ENCODE results near the gene VPS9D1.
"Not testable (repeated sequence)": the region's sequence is repeated elsewhere in the genome, so short reads cannot be mapped to it uniquely, and the experiment has no call there.

VPS9D1 gene

DNA sequence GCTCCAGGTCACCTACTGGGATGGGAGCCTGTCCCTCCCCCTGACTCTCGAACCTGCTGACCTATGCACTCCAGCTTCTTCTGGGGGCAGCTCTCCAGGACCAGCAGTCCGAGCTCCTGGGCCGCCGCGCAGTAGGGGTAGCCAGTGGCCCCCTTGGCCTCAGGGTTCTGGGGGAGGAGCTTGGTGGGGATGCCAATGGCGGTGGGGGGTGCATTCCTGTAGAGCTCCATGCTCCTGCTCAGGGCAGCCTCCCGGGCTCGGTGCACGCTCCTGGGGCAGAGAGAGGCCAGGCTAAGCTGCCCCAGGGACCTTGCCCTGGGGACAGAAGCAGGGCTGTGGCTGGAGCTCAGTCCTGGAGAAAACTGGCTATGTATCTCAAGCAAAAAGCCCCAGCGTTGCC, 11.5 kb downstream of the VPS9D1 start:
- no peak for DNase-seq (ENCODE audit: low read depth)

DNA sequence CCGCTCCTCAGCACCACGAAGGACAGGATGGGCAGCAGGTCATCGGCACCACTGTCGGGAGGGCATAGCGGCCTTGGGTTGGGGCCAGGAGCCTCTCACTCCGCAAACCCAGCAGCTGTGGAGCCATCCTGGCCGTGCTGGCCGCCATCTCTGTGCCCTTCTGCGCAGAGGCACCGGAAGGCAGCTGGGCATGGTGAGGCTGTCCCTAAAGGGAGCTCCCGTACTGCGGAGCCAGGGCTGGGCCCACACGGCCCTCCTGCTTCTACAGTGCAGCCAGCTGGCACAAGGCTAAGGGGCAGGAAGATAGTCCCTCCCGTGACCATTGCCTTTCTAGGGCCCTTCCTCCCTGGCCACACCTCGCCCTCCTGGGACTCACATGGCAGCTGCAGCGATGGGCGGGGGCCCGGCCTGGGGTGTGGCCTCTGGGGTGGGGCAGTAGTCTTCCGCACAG, 12.2 kb downstream of the VPS9D1 start:
- no peak for DNase-seq (ENCODE audit: low read depth)

DNA sequence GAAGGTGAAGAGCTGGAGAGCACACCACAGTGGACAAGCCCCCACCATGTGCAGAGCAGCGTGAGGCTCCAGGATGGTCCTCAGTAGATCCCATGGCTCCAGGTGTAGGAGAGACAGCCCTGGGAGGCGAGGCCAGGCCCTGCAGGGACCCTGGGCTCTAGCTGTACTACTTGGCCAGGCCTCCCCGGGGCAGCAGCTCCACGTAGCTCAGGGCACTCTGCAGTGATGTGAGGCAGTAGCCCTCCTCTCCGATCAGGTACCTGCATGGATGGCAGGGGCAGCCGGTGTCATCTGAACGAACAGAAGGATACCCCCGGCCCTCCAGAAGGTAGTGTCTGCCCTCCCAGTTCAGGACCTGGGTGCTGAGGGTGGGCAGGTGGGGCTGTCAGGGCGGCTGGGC, 13.0 kb downstream of the VPS9D1 start:
- DNase-seq (ENCODE audit: low read depth) = no peak

DNA sequence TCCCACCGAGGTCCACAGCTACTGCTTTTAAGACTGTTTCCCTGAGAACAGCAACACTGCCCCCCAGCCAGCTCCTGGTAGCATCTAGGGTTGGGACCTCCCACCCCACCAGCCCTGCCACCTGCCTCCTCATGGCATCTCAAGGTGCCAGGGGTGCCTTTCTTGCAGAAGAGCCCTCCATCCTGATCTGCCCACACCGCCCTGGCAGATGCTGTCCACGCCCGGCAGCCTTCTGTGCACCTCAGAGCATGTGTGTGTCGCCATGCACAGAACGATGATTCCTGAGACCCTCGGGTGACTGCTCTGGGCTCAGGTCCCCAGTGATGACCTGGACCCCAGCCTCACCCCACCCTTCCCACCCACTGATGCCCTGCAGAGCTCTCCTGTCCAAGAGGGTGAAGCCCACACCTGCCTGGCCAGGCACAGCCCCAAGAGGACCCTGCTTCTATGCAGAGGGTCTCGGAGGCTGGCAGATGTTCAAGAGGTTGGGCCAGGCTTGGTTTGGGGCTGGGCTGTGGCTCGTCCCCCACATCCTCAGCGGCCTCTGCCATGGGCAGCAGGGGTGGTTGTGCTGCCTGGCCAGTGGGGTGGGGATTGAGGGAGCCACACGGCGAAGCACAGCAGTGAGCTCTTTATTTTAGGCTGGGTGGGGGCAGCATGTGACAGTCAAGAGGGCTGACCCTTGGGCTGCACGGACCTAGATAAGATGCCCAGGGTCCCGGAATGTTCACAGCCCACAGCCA, 14.0 kb downstream of the VPS9D1 start:
- no peak for DNase-seq (ENCODE audit: low read depth)

DNA sequence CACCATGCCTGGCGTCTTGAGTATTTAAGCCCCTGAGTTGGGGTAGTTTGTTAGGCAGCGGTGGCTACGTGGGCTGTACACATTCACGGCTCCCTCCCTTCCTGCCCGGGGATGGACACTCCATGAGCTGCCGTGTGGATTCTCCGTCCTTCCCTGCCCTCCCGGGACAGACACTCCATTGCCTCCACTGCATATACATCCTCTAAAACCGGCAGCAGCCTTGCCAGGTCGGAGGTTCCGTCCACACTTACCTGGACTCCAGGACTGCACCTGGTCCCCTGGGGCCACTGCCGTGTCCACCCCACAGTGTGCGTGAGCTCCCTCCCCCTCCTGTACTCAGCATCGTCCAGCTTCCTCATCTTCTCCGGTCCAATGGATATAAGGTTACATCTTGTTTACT, 15.7 kb downstream of the VPS9D1 start:
- DNase-seq (ENCODE audit: low read depth) = no peak

DNA sequence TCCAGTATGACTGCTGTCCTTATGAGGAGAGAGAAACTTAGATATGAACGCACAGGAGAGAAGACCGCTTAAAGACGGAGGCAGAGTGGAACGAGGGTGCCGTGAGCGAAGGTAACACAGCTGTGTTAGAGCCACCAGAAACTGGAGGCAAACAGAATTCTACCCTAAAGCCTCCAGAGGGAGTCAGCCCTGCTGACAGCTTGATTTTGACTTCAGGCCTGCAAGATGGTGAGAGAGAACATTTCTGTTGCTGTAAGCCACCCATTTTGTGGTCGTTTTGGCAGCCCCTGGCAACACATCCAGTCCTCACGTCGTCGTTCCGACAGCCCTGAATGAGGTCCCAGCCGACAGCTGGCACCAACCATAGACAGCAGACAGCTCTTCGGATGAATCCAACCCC, 16.4 kb downstream of the VPS9D1 start:
- no peak for DNase-seq (ENCODE audit: low read depth)

DNA sequence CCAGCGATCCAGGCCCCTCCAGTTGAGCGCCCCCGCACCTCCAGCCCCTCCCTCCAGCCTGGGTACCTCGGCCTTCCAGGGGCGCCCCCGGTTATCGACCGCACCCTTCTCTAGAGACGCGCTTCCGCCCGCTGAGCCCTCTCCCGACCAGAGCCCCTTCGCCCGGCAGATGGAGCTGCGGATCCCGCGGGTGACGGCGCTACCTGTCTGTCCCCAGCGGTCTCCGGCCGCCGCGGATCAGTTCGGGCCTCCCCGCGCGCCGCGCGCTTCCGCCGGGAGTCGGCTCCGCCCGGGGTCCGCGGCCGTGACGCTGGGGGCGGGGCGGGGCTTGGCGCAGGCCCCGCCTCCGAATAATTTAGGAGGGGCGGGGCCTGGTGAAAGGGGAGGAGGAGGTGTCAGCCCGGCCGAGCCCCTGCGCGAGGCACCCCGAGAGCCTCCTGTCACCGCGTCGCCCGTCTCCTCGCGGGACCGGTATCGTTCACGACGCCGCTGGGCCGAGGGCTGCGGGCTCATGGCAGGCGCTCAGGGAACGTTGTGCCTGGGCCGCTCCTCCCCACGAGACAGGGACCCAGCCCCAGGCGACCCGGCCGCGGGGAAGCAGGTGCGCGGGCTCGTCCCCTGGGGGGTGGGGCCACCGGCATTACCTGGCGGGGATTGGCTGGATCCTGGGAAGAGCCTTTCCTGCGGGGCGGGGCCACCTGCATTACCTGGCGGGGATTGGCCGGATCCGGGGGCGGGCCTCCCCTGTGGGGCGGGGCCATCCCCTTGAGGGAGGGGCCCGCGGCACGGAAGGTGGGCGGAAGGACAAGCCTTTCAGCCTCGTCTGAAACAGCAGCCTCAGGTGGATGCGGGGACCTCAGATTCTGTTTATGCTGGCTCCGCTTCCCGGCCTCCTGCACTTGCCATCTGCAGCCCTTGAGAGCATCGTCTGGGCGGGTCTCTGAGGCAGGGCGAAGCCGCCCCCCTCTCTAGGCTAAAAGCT, 19.0 kb downstream of the VPS9D1 start, which contains the start of gene SPATA2L:
Gene SPATA2L (minus strand): TSS at position 281 of the 982 bp plus-strand sequence. CDS start 473 bp downstream, outside the sequence.
- peak; percentile 96 for DNase-seq (ENCODE audit: low read depth)

DNA sequence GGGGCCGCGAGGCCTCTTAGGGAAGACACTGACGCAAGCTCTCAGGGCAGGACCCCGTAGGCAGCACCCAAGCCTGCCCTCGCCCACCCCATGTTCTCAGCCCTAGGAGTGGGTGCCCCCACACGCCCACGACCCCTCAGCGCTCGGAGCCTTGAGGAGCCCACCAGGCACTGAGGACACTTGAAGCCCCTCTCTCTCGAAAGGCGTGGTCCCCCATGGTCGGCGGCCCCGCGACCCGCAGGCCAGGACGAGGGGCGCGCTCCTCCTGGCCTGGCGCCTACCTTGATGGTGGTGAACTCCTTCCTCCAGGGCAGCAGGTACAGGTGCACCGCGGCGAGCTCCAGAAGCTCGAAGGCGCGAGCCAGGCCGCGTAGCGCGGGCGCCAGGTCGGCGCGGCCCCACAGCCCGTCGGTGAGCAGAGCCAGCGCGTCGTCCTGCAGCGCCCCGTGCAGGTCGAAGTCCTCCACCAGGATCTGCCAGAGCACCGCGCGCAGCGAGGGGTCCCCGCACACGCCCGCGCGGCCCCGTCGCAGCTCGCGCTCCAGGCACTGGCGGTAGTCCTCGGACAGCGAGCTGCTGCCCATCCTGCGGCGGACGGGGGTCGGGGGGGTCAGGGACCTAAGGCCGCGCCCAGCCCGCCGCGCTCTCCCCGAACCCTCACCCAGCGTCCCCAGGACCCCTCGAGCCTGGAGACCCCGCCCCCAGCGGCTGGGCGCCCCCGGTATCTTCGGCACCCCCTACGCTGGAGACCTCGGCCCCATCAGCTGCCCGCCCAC, 19.9 kb downstream of the VPS9D1 start:
- no peak for DNase-seq (ENCODE audit: low read depth)

DNA sequence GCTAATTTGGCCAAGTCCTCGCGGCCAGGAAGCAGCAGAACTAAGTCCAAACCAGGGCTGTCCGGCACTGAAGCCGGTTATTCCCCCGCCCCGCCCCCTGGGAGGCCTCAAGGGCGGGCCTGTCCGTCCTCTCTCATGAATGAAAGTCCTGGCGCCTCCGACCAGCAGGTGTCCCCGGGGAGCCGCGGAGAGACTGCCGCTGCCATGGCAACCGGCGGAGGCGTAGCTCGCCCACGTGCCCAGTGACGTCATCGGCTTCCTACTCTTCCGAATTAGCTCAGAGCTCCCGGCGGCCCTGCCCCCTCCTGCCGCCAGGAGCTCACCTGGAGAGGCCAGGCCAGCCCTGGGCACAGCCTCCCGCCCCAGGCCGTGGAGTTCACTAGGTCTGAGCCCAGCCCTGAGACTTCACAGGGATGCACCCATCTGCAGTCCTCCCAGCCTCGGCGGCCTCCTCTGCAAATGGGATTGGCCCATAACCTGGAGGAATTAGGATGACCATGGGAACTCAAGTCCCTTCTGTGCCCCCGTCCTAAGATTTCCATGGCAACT, 20.5 kb downstream of the VPS9D1 start:
- peak; percentile 95 for DNase-seq (ENCODE audit: low read depth)

DNA sequence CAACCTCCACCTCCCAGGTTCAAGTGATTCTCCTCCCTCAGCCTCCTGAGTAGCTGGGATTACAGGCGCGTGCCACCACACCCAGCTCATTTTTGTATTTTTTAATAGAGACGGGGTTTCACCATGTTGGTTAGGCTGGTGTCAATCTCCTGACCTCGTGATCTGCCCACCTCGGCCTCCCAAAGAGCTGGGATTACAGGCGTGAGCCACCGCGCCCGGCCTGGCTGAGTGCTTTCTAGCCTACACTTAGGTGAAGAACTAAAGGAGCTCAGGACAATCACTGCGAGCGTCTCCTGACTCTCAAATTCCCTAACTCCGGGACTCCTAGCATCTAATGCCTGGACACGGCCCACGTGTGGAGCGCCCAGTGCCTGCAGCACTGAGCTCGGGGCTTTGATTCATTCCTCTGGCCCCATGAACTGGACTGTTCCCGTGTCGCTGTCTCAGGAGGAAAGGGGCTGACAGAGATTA, 21.0 kb downstream of the VPS9D1 start:
- DNase-seq (ENCODE audit: low read depth) = not testable (repeated sequence)

DNA sequence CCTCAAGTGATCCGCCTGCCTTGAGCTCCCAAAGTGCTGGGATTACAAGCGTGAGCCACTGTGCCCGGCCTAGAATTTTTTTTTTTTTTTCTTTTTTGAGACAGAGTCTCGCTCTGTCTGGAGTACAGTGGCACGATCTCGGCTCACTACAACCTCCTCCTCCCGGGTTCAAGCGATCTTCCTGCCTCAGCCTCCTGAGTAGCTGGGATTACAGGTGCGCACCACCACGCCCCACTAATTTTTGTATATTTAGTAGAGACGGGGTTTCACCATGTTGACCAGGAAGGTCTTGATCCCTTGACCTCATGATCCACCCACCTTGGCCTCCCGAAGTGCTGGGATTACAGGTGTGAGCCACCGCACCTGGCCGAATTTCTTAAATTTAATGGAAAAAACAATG, 22.0 kb downstream of the VPS9D1 start:
- not testable (repeated sequence) for DNase-seq (ENCODE audit: low read depth)

DNA sequence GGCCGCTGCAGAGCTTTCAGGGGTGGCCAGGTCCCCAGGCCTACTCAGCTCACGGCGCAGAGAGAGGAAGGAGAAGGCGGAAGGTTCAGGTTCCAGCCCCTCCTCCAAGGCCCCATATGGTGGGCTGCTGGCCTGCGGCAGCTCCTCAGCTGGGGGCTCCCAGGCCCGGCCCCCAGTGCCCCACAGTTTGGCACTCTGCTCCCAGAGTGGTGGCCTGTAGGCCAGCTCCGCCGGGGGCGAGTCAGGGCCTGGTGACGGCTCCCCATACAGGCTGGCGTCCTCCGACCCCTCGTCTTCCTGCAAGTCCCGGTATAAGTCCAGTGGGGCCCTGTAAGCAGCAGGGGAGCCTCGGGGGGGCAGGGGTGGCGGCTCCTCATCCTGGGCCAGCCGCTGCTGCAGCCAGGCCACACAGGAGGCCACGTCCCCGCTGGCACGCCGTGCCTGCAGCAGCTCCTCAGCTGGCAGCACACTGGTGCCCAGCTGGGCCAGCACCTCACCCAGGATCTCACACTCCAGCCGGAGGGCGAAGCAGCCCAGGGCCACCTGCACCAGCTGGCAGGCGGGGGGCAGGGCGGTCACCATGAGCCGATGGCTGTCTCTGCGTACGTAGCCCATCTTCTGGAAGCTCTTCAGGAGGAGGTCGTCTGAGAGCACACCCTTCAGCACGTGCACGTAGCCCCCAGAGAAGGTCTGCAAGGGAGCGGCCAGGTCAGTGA, 22.9 kb downstream of the VPS9D1 start:
- no peak for DNase-seq (ENCODE audit: low read depth)

DNA sequence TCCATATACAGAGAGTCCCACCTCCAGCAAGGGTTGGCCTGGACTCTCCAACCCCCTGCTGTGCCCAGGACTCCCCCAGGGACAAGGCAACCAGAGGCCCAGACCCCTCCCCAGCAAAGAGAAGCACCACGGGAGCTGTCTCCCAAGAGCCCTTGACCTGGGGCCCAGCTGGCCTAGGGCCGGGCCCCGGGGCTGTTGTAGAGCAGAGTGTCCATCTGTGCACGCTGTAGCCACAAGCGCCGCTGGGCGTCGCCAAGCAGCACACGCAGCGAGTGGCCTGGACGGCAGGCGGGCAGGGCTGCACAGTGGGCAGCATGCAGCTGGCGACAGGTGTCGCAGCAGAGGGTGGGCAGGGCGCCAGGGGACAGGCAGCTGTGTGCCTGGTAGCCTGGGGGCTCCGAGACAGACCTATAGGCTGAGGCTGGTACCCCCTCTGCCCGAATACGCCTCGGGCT, 23.5 kb downstream of the VPS9D1 start:
- no peak for DNase-seq (ENCODE audit: low read depth)

DNA sequence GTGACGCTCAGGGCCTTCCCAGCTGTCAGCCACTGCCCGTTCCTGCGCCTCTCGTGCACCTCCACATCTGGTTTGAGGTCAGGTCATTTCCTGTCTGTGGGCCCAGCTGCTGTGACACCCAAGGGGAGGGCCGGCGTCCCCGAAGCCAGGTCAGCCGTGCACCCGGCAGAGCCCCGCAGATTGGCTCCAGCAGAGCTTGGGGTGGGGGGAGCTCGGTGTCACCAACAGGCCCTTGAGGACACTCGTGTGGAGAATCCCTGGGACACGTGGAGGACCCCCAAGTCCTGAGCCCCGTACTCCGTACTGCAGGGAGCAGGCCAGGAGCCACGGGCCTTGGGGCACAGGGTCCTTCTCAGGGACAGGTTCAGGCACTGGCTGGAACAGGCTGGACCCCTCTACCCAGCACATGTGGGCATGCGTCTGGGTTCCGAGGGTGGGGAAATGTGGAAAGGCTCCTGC, 24.0 kb downstream of the VPS9D1 start:
- no peak for DNase-seq (ENCODE audit: low read depth)

DNA sequence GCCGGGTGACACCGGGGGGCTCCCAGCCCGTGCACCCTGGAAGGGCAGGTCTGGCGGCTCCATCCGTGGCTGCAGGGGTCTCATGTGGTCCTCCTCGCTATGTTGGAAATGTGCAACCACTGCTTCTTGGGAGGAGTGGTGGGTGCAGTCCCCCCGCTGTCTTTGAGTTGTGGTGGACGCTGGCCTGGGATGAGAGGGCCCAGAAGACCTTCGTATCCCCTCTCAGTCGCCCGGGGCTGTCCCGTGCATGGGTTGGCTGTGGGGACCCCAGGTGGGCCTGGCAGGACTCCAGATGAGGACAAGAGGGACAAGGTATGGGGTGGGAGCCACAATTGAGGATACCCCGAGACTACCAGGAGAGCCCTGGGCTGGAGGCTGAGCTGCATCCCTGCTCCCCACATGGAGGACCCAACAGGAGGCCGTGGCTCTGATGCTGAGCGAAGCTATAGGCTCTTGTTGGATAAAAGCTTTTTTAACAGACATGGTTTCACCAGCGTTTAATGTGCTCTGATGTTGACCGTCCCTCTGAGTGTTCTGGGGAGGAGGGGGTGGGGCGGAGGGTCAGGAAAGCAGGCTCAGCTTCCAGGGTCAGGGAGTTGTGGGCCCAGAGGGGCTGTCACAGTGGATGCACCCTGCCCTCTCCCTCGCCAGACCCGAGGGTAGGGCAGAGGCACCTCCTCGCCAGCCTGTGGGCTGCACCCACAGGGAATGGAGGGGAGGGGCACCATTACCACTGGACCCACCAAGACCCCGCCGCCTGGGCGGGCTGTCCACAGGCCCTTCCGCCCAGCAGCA, 24.6 kb downstream of the VPS9D1 start:
- DNase-seq (ENCODE audit: low read depth) = no peak

DNA sequence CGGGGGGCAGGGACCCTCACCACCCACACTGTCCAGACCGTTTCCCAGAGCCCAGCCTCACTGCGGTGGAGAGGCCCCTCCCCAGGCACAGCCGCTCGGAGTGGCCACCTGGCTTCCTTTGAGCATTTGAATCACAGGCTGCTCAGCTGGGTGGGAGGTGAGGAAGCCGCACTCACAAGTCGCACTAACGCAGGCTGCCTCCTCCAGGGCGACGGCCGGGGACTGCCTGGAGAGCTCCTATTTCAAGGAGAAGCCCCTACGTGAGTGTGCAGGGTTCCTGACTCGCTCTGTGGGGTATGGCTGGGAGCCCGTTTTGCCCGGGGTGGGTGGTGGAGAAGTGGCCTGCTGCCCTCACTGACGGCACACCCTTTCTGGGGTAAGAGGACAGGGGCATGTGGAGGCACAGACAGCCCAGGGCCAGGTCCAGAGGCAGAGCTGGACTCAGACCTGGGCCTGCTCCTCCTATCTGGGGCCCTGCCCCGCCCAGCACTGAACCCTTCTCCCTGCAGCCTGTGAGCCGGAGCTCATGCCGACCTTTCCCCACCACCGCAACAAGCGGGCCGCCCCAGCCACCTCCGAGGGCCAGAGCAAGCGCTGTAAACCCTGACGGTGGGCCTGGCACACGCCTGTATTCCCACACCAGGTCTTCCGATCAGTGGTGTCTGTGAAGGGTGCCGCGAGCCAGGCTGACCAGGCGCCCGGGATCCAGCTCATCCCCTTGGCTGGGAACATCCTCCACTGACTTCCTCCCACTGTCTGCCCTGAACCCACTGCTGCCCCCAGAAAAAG, 25.4 kb downstream of the VPS9D1 start:
- no peak for DNase-seq (ENCODE audit: low read depth)

DNA sequence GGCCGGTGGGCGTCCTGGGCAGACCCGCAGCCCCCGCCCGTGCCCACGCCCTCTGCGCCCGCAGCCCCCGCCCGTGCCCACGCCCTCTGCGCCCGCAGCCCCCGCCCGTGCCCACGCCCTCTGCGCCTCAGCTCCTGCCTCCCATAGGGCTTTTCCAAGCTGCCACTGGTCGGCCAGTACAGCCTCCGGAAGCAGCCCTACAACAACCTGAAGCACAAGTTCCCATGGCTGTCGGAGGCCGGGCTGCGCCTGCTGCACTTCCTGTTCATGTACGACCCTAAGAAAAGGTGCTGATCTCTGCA, 26.0 kb downstream of the VPS9D1 start:
- DNase-seq (ENCODE audit: low read depth) = not testable (repeated sequence)

DNA sequence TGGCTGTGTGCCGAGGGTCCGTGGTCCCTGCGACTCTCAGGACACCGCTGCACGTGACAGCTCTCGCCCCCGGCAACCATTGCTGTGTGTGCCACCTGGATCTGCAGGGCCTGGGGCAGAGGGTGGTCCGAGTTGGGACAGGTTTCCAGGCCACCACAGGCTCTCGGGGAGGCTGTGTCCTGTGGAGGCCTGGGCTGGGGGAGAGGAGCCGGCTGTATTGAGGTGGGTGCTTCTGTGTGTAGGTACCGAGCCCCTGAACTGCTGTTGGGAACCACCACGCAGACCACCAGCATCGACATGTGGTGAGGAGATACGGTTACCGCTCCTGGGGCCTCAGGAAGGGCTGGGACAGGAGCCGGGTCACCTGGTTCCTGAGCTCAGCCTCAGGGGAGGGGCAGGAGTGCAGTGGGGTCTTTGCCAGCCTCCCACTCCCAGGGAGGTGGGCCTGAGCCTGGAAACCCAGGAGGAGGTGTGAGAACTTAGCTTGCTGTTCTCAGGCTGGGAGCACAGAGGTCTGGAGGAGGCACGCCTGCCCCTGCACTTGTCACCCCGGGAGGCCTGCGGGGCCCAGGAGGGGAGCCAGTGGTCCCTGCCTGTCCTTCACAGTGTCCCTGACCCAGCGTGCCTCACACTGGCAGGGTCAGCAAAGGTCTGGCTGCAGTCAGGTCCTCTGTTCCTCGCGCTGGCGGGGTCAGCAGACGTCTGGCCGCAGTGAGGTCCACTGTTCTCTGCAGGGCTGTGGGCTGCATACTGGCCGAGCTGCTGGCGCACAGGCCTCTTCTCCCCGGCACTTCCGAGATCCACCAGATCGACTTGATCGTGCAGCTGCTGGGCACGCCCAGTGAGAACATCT, 26.5 kb downstream of the VPS9D1 start:
- no peak for DNase-seq (ENCODE audit: low read depth)
